ENCODE results near the gene RAP2B. TPM values are rescaled to one million over a fixed set of nuclear protein-coding genes. Genes with fewer than 3 reads are reported as not detected.
"Not testable (repeated sequence)": the region's sequence is repeated elsewhere in the genome, so short reads cannot be mapped to it uniquely, and the experiment has no call there.

The RAP2B gene
- total RNA-seq (10 to 100 TPM; 16.8 to 30.3 (median 27.4) TPM), polyA plus RNA-seq (10 to 100 TPM; 10.6 to 11.0 TPM), total RNA-seq (58.0 reads per million, percentile 74 among the genes with 10 or more reads in this experiment)

GRCh38 chr3:153161714-153162512 lies at the start of gene RAP2B:
RAP2B (plus strand) TSS chr3:153162226; CDS start chr3:153162694, 468 bp downstream.
- Histone ChIP-seq H3K36me3 (ENCODE audit: control insufficient read depth in 2 of 3, insufficient read depth in 3 of 3, low read length in 3 of 3) (peaks cover 0 to 8% (median 0%) of the 10 kb centered on the region in 3 experiments), H3K4me1 (ENCODE audit: control insufficient read depth in 2 of 2, insufficient read depth in 2 of 2, low read length in 2 of 2) (peaks cover 14 to 28% of the 10 kb centered on the region in 2 donors), H3K9me3 (ENCODE audit: control insufficient read depth in 2 of 3, low read length in 3 of 3) (no peaks in the 10 kb centered on the region), H3K27ac (ENCODE audit: low read depth, low read length) (peak within 1 kb of the TSS; percentile 81), H3K4me3 (ENCODE audit: low read length) (peak within 1 kb of the TSS; percentile 97), H3K27me3 (ENCODE audit: control insufficient read depth in 2 of 2, insufficient read depth in 2 of 2, low read length in 2 of 2) (no peaks in the 10 kb centered on the region)
- H3K4me3 Mint-ChIP-seq, result peak within 1 kb of the TSS; percentile 95 to 100 (median 98)
- CTCF ChIA-PET, result interaction anchor here (0.9 to 3.5 kb wide), 5 partner anchors 10 to 510 kb away, joined by 3 to 21 read pairs (median 5); no protein-coding TSS in a partner anchor
- intact Hi-C loops (cut with micrococcal nuclease), result loop anchor here (1.0 to 10.0 kb wide), 19 partner anchors 24 to 1961 kb away; partner anchors contain the start of genes DHX36 (in 2 of the 2), ARHGEF26 (in 1 of the 2) and GPR171 (in 1 of the 2)
- H3K36me3 Mint-ChIP-seq, result peaks cover 0 to 27% (median 0%) of the 10 kb centered on the region in 5 donors
- no peaks in the 10 kb centered on the region for H3K27me3 Mint-ChIP-seq
- POLR2A ChIA-PET, result interaction anchor here (0.6 to 4.9 kb wide), 20 partner anchors 10 to 918 kb away, joined by 3 to 55 read pairs (median 4); no protein-coding TSS in a partner anchor
- peak; percentile 79 to 94 (median 85) for DNase-seq
- no peaks in the 10 kb centered on the region for H3K9me3 Mint-ChIP-seq
- H3K4me1 Mint-ChIP-seq, result peaks cover 34 to 46% (median 41%) of the 10 kb centered on the region in 7 donors
- H3K27ac Mint-ChIP-seq, result peak within 1 kb of the TSS; percentile 89 to 98 (median 92)
- ATAC-seq, result peak; percentile 74

DNA sequence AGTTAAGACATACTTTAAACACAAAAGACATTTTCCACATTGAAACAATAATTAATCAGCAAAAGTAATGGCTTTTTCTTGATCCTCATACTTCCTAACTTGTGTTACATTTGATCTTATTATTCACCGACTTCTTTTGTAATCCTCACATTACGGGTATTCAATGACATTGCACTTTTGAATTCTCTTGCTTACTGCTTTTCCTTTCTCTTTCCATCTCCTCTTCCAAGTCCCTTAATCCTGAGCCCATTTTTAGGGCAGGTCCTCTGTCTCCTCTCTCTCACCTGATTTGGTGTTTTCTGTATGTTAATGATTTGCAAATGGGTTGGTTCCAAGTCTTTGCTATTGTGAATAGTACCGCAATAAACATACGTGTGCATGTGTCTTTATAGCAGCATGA lies 48.5 kb upstream of the RAP2B start:
- Mint-ChIP-seq H3K4me3 (no peak overlapping the region), H3K36me3 (no peaks in the 10 kb centered on the region), H3K27ac (no peak overlapping the region), H3K27me3 (no peaks in the 10 kb centered on the region), H3K9me3 (no peaks in the 10 kb centered on the region), H3K4me1 (no peaks in the 10 kb centered on the region)
- Histone ChIP-seq H3K9me3 (ENCODE audit: control insufficient read depth in 2 of 3, low read length in 3 of 3) (no peaks in the 10 kb centered on the region), H3K4me3 (ENCODE audit: low read length) (no peak overlapping the region), H3K36me3 (ENCODE audit: control insufficient read depth in 2 of 3, insufficient read depth in 3 of 3, low read length in 3 of 3) (no peaks in the 10 kb centered on the region), H3K4me1 (ENCODE audit: control insufficient read depth in 2 of 2, insufficient read depth in 2 of 2, low read length in 2 of 2) (no peaks in the 10 kb centered on the region), H3K27me3 (ENCODE audit: control insufficient read depth in 2 of 2, insufficient read depth in 2 of 2, low read length in 2 of 2) (no peaks in the 10 kb centered on the region), H3K27ac (ENCODE audit: low read depth, low read length) (no peak overlapping the region)
- DNase-seq (no peak), ATAC-seq (no peak)
- POLR2A ChIA-PET, result no interaction called here
- intact Hi-C loops (cut with micrococcal nuclease), result no loop called here
- CTCF ChIA-PET, result no interaction called here

GRCh38 chr3:153114270-153114669 lies 47.8 kb upstream of the RAP2B start:
- H3K27ac Mint-ChIP-seq; intact Hi-C loops (cut with micrococcal nuclease); DNase-seq; H3K4me1 Mint-ChIP-seq; H3K9me3 Mint-ChIP-seq; ATAC-seq; H3K4me1 ChIP-seq (ENCODE audit: control insufficient read depth in 2 of 2, insufficient read depth in 2 of 2, low read length in 2 of 2); H3K27me3 Mint-ChIP-seq; H3K27me3 ChIP-seq (ENCODE audit: control insufficient read depth in 2 of 2, insufficient read depth in 2 of 2, low read length in 2 of 2); H3K36me3 ChIP-seq (ENCODE audit: control insufficient read depth in 2 of 3, insufficient read depth in 3 of 3, low read length in 3 of 3); H3K4me3 ChIP-seq (ENCODE audit: low read length); H3K27ac ChIP-seq (ENCODE audit: low read depth, low read length); CTCF ChIA-PET; POLR2A ChIA-PET; H3K4me3 Mint-ChIP-seq; H3K9me3 ChIP-seq (ENCODE audit: control insufficient read depth in 2 of 3, low read length in 3 of 3); H3K36me3 Mint-ChIP-seq: not testable (repeated sequence)

GRCh38 chr3:153115326-153115725 lies 46.7 kb upstream of the RAP2B start:
- no peaks in the 10 kb centered on the region for H3K9me3 Mint-ChIP-seq
- no peaks in the 10 kb centered on the region for H3K27me3 Mint-ChIP-seq
- no peaks in the 10 kb centered on the region for H3K27me3 ChIP-seq (ENCODE audit: control insufficient read depth in 2 of 2, insufficient read depth in 2 of 2, low read length in 2 of 2)
- H3K4me3 Mint-ChIP-seq, result no peak overlapping the region
- H3K9me3 ChIP-seq (ENCODE audit: control insufficient read depth in 2 of 3, low read length in 3 of 3), result no peaks in the 10 kb centered on the region
- no peaks in the 10 kb centered on the region for H3K36me3 Mint-ChIP-seq
- CTCF ChIA-PET, result interaction anchor here (0.5 to 1.3 kb wide), 2 partner anchors 72 to 1676 kb away, joined by 3 read pairs; no protein-coding TSS in a partner anchor
- H3K4me1 Mint-ChIP-seq, result no peaks in the 10 kb centered on the region
- no peak for DNase-seq
- H3K4me1 ChIP-seq (ENCODE audit: control insufficient read depth in 2 of 2, insufficient read depth in 2 of 2, low read length in 2 of 2), result no peaks in the 10 kb centered on the region
- intact Hi-C loops (cut with micrococcal nuclease), result no loop called here
- H3K4me3 ChIP-seq (ENCODE audit: low read length), result no peak overlapping the region
- no peak for ATAC-seq
- no peak overlapping the region for H3K27ac Mint-ChIP-seq
- no peaks in the 10 kb centered on the region for H3K36me3 ChIP-seq (ENCODE audit: control insufficient read depth in 2 of 3, insufficient read depth in 3 of 3, low read length in 3 of 3)
- POLR2A ChIA-PET, result no interaction called here
- H3K27ac ChIP-seq (ENCODE audit: low read depth, low read length), result no peak overlapping the region

- H3K4me3 Mint-ChIP-seq, result no peak overlapping the region
- POLR2A ChIA-PET, result no interaction called here
- H3K4me1 Mint-ChIP-seq, result peaks cover 0 to 6% (median 5%) of the 10 kb centered on the region in 7 donors
- H3K27me3 Mint-ChIP-seq, result peaks cover 0 to 5% (median 0%) of the 10 kb centered on the region in 5 donors
- intact Hi-C loops (cut with micrococcal nuclease), result no loop called here
- no peak overlapping the region for H3K27ac Mint-ChIP-seq
- no peaks in the 10 kb centered on the region for H3K9me3 ChIP-seq (ENCODE audit: control insufficient read depth in 2 of 3, low read length in 3 of 3)
- no peak overlapping the region for H3K4me3 ChIP-seq (ENCODE audit: low read length)
- no peak overlapping the region for H3K27ac ChIP-seq (ENCODE audit: low read depth, low read length)
- no peak for DNase-seq
- H3K4me1 ChIP-seq (ENCODE audit: control insufficient read depth in 2 of 2, insufficient read depth in 2 of 2, low read length in 2 of 2), result no peaks in the 10 kb centered on the region
- CTCF ChIA-PET, result no interaction called here
- peaks cover 0 to 8% (median 3%) of the 10 kb centered on the region in 11 donors for H3K9me3 Mint-ChIP-seq
- ATAC-seq, result no peak
- H3K36me3 ChIP-seq (ENCODE audit: control insufficient read depth in 2 of 3, insufficient read depth in 3 of 3, low read length in 3 of 3), result no peaks in the 10 kb centered on the region
- no peaks in the 10 kb centered on the region for H3K27me3 ChIP-seq (ENCODE audit: control insufficient read depth in 2 of 2, insufficient read depth in 2 of 2, low read length in 2 of 2)
- no peaks in the 10 kb centered on the region for H3K36me3 Mint-ChIP-seq
These were observed 34.2 kb upstream of the RAP2B start for GRCh38 chr3:153127788-153128187.

DNA sequence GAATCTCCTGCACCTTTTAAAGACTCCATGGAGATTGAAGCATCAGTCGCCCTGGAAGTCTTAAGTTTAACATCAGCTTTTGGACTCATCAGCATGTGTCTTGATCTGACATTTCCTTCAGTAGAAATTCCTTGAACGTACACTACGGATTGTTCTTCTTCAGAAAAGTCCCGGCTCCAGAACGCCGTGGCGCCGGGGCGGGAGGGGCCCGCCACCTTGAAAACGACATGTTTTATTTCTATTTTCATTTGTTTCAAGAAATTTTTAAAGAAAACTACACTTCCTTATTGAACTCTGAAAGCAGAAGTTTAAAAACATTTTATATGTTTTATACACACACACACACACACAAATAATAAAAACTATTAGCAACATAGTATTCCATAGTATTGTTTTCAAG lies 32.6 kb upstream of the RAP2B start:
- no peaks in the 10 kb centered on the region for H3K9me3 ChIP-seq (ENCODE audit: control insufficient read depth in 2 of 3, low read length in 3 of 3)
- H3K36me3 ChIP-seq (ENCODE audit: control insufficient read depth in 2 of 3, insufficient read depth in 3 of 3, low read length in 3 of 3), result no peaks in the 10 kb centered on the region
- DNase-seq, result no peak
- Mint-ChIP-seq H3K36me3 (no peaks in the 10 kb centered on the region), H3K4me1 (peaks cover 0 to 6% (median 5%) of the 10 kb centered on the region in 7 donors), H3K27ac (no peak overlapping the region), H3K9me3 (peaks cover 0 to 8% (median 0%) of the 10 kb centered on the region in 11 donors), H3K27me3 (peaks cover 0 to 5% (median 0%) of the 10 kb centered on the region in 5 donors), H3K4me3 (no peak overlapping the region)
- POLR2A ChIA-PET, result no interaction called here
- CTCF ChIA-PET, result no interaction called here
- no peaks in the 10 kb centered on the region for H3K27me3 ChIP-seq (ENCODE audit: control insufficient read depth in 2 of 2, insufficient read depth in 2 of 2, low read length in 2 of 2)
- ATAC-seq, result no peak
- no peak overlapping the region for H3K4me3 ChIP-seq (ENCODE audit: low read length)
- no peak overlapping the region for H3K27ac ChIP-seq (ENCODE audit: low read depth, low read length)
- no peaks in the 10 kb centered on the region for H3K4me1 ChIP-seq (ENCODE audit: control insufficient read depth in 2 of 2, insufficient read depth in 2 of 2, low read length in 2 of 2)
- intact Hi-C loops (cut with micrococcal nuclease), result no loop called here

Data from naive thymus-derived CD4-positive, alpha-beta T cell (primary cell).